WTC11 (cell line): Measurements from ENCODE around the gene USP43. TPM values are rescaled to one million over a fixed set of nuclear protein-coding genes. Genes with fewer than 3 reads are reported as not detected.

Experiments used
- ATAC-seq: fragments of 200-7000 bp; cut with Tn5 transposase; 2 replicates; pipeline ENCODE4 v1.10.0; 2021; ENCODE audit warnings: mild to moderate bottlenecking, moderate library complexity
- CTCF ChIA-PET: fragments of 300-600 bp; sonication (Branson Sonifier 250); formaldehyde crosslinking; loops from one replicate; lab custom pipeline; 2021; ENCODE audit warnings: antibody characterized with exemption; lab: Charles Lee
- POLR2A ChIA-PET: fragments of 350-600 bp; sonication (Branson Sonifier 250); formaldehyde crosslinking; loops from one replicate; lab custom pipeline; 2021; ENCODE audit warnings: antibody characterized with exemption; lab: Charles Lee
- DNase-seq: peaks from one replicate; pipeline ENCODE4 v3.0.0; 2021; ENCODE audit warnings: low spot score
- H3K27ac Mint-ChIP-seq: 2 replicates; pipeline ENCODE4 v1.8.0; 2021; ENCODE audit warnings: mixed read lengths
- H3K27me3 Mint-ChIP-seq: 2 replicates; pipeline ENCODE4 v1.8.0; 2021; ENCODE audit warnings: low read depth, mild to moderate bottlenecking, moderate library complexity, mixed read lengths
- H3K36me3 Mint-ChIP-seq: 2 replicates; pipeline ENCODE4 v1.8.0; 2021; ENCODE audit warnings: mixed read lengths
- H3K4me1 Mint-ChIP-seq: 2 replicates; pipeline ENCODE4 v1.8.0; 2022; ENCODE audit warnings: mixed read lengths
- H3K4me3 Mint-ChIP-seq: 2 replicates; pipeline ENCODE4 v1.8.0; 2021; ENCODE audit warnings: mild to moderate bottlenecking, moderate library complexity, mixed read lengths
- H3K9me3 Mint-ChIP-seq: 2 replicates; pipeline ENCODE4 v1.8.0; 2021; ENCODE audit warnings: mixed read lengths
- ATF1 ChIP-seq: sonication (generic); formaldehyde crosslinking; IDR thresholded peaks from 2 replicates; pipeline ENCODE4 v1.8.1; 2023; ENCODE audit warnings: mild to moderate bottlenecking, moderate library complexity, missing genetic modification reagents
- CREM ChIP-seq: sonication (generic); formaldehyde crosslinking; IDR thresholded peaks from 2 replicates; pipeline ENCODE4 v1.8.1; 2022; ENCODE audit warnings: mild to moderate bottlenecking, missing genetic modification reagents, moderate library complexity
- FOXP1 ChIP-seq: sonication (generic); formaldehyde crosslinking; IDR thresholded peaks from 2 replicates; pipeline ENCODE4 v1.8.0; 2022; ENCODE audit warnings: missing genetic modification reagents, mild to moderate bottlenecking, moderate library complexity, borderline replicate concordance
- HMGA2 ChIP-seq: fragments of 250-450 bp; sonication (Bioruptor Pico); IDR thresholded peaks from 2 replicates; pipeline ENCODE4 v1.4.0; 2021; ENCODE audit warnings: mild to moderate bottlenecking, moderate library complexity
- MXD4 ChIP-seq: fragments of 250-450 bp; sonication (Bioruptor Pico); IDR thresholded peaks from 2 replicates; pipeline ENCODE4 v1.8.0; 2021; ENCODE audit warnings: mild to moderate bottlenecking, moderate library complexity, borderline replicate concordance
- NFE2L1 ChIP-seq: sonication (generic); formaldehyde crosslinking; IDR thresholded peaks from 2 replicates; pipeline ENCODE4 v1.8.1; 2023; ENCODE audit warnings: missing genetic modification reagents
- NFYB ChIP-seq: sonication (generic); formaldehyde crosslinking; conservative IDR thresholded peaks from 2 replicates; pipeline ENCODE4 v1.8.0; 2022; ENCODE audit warnings: low read depth, missing genetic modification reagents
- NR1H2 ChIP-seq: sonication (generic); formaldehyde crosslinking; IDR thresholded peaks from 2 replicates; pipeline ENCODE4 v1.9.0; 2021; ENCODE audit warnings: mild to moderate bottlenecking, moderate library complexity, missing genetic modification reagents
- PREB ChIP-seq: sonication (generic); formaldehyde crosslinking; IDR thresholded peaks from 2 replicates; pipeline ENCODE4 v1.8.1; 2022; ENCODE audit warnings: mild to moderate bottlenecking, missing genetic modification reagents, moderate library complexity, borderline replicate concordance
- RORB ChIP-seq: fragments of 250-450 bp; sonication (Bioruptor Pico); IDR thresholded peaks from 2 replicates; pipeline ENCODE4 v1.9.0; 2021; ENCODE audit warnings: mild to moderate bottlenecking
- STAT6 ChIP-seq: sonication (generic); formaldehyde crosslinking; conservative IDR thresholded peaks from 2 replicates; pipeline ENCODE4 v1.8.1; 2023; ENCODE audit warnings: mild to moderate bottlenecking, low read depth, missing genetic modification reagents, moderate library complexity
- TEAD1 ChIP-seq: sonication (generic); formaldehyde crosslinking; IDR thresholded peaks from 2 replicates; pipeline ENCODE4 v1.8.0; 2022; ENCODE audit warnings: mild to moderate bottlenecking, missing genetic modification reagents
- ZBTB43 ChIP-seq: sonication (generic); formaldehyde crosslinking; IDR thresholded peaks from 2 replicates; pipeline ENCODE4 v1.8.1; 2023; ENCODE audit warnings: mild to moderate bottlenecking, missing genetic modification reagents
- ZNF317 ChIP-seq: sonication (generic); formaldehyde crosslinking; IDR thresholded peaks from 2 replicates; pipeline ENCODE4 v1.8.1; 2023; ENCODE audit warnings: low read depth, mild to moderate bottlenecking, moderate library complexity, missing genetic modification reagents, borderline replicate concordance
- ZNF423 ChIP-seq: fragments of 250-450 bp; sonication (Bioruptor Pico); IDR thresholded peaks from 2 replicates; pipeline ENCODE4 v2.1.2; 2022; ENCODE audit warnings: mild to moderate bottlenecking, moderate library complexity
- total RNA-seq: library from RNA; stranded (reverse); gene quantifications from 3 replicates; pipeline ENCODE4 v1.2.3, GENCODE V29; 2021

The USP43 gene
- total RNA-seq, 1 experiment from 2014 or later = 8.6 TPM

GRCh38 chr17:9707948-9708347 is 62.6 kb downstream of the USP43 start:
- Mint-ChIP-seq H3K4me3 (no peak overlapping the region), H3K4me1 (no peaks in the 10 kb centered on the region), H3K27ac (no peak overlapping the region), H3K27me3 (no peaks in the 10 kb centered on the region), H3K9me3 (no peaks in the 10 kb centered on the region; the same call in 1 of the 2 replicates), H3K36me3 (peaks cover 15% of the 10 kb centered on the region)
- DNase-seq (no peak), ATAC-seq (no peak)
- ChIA-PET CTCF (interaction anchor here (0.7 kb wide), 1 partner anchor 37 kb away, joined by 5 read pairs; no protein-coding TSS in a partner anchor), POLR2A (no interaction called here)
- TF ChIP-seq FOXP1 (CRISPR knock-in tag) (no peak), ZNF317 (CRISPR knock-in tag) (no peak), NFYB (no peak), PREB (CRISPR knock-in tag) (no peak), TEAD1 (CRISPR knock-in tag) (no peak), ZNF423 (CRISPR knock-in tag) (no peak)

GRCh38 chr17:9714801-9715200 is 69.5 kb downstream of the USP43 start:
- DNase-seq = no peak
- TF ChIP-seq NR1H2 (CRISPR knock-in tag) = no peak
- TF ChIP-seq RORB (CRISPR knock-in tag) = no peak
- Mint-ChIP-seq H3K4me1 (no peaks in the 10 kb centered on the region), H3K27me3 (no peaks in the 10 kb centered on the region), H3K4me3 (no peak overlapping the region), H3K36me3 (peaks cover 21% of the 10 kb centered on the region), H3K9me3 (peaks cover 9% of the 10 kb centered on the region), H3K27ac (no peak overlapping the region)
- ChIA-PET CTCF (no interaction called here), POLR2A (no interaction called here)
- no peak for ATAC-seq

- H3K27me3 Mint-ChIP-seq = no peaks in the 10 kb centered on the region
- peaks cover 9% of the 10 kb centered on the region for H3K9me3 Mint-ChIP-seq
- H3K36me3 Mint-ChIP-seq = peaks cover 19% of the 10 kb centered on the region
- POLR2A ChIA-PET = no interaction called here
- no peaks in the 10 kb centered on the region for H3K4me1 Mint-ChIP-seq
- ATAC-seq = no peak
- no peak overlapping the region for H3K27ac Mint-ChIP-seq
- no peak overlapping the region for H3K4me3 Mint-ChIP-seq
- no peak for TF ChIP-seq STAT6
- peak; percentile 49; the same call in 1 of the 2 replicates for TF ChIP-seq NFE2L1
- DNase-seq = no peak
- CTCF ChIA-PET = no interaction called here
Measured at GRCh38 chr17:9715503-9716016, 70.2 kb downstream of the USP43 start.

- H3K36me3 Mint-ChIP-seq = peaks cover 6% of the 10 kb centered on the region
- H3K9me3 Mint-ChIP-seq = peaks cover under 1% of the 10 kb centered on the region; the same call in 1 of the 2 replicates
- no peaks in the 10 kb centered on the region for H3K27me3 Mint-ChIP-seq
- POLR2A ChIA-PET = no interaction called here
- H3K4me1 Mint-ChIP-seq = 0 out of 2 replicates have a peak, but pooled peaks cover 3% of the 10 kb centered on the region
- ATAC-seq (no peak), DNase-seq (no peak)
- no peak overlapping the region for H3K27ac Mint-ChIP-seq
- TF ChIP-seq HMGA2 (CRISPR knock-in tag) = no peak
- TF ChIP-seq ATF1 (CRISPR knock-in tag) = no peak
- TF ChIP-seq MXD4 (CRISPR knock-in tag) = no peak
- no peak for TF ChIP-seq RORB (CRISPR knock-in tag)
- no peak for TF ChIP-seq CREM (CRISPR knock-in tag)
- no peak for TF ChIP-seq ZBTB43 (CRISPR knock-in tag)
- H3K4me3 Mint-ChIP-seq = no peak overlapping the region
- CTCF ChIA-PET = interaction anchor here (0.6 to 2.8 kb wide), 7 partner anchors 9 to 199 kb away, joined by 3 to 13 read pairs (median 5); partner anchors contain the start of gene CFAP52
Measured at GRCh38 chr17:9725575-9725974, 80.3 kb downstream of the USP43 start.
